H9 (cell line): ENCODE data around the gene PIANP. TPM values are rescaled to one million over a fixed set of nuclear protein-coding genes. Genes with fewer than 3 reads are reported as not detected.

Source experiments
- DNase-seq: peaks from one replicate; pipeline ENCODE4 v3.0.0-alpha.2; 2017
- H2AFZ ChIP-seq: one replicate; pipeline ENCODE4 v1.6.1; 2013; ENCODE audit warnings: mild to moderate bottlenecking, low read length, control low read depth, moderate library complexity
- H2AK5ac ChIP-seq: 2 replicates; pipeline ENCODE4 v1.6.1; 2013; ENCODE audit warnings: low read length, control low read depth, mixed read lengths; ENCODE audit not compliant: insufficient read length
- H2BK120ac ChIP-seq: one replicate; pipeline ENCODE4 v1.6.1; 2013; ENCODE audit warnings: low read depth, mild to moderate bottlenecking, low read length, control low read depth, inconsistent platforms; ENCODE audit not compliant: poor library complexity, severe bottlenecking
- H2BK12ac ChIP-seq: 2 replicates; pipeline ENCODE4 v1.6.1; 2013; ENCODE audit warnings: low read length, control low read depth, mixed read lengths, low read depth; ENCODE audit not compliant: insufficient read length
- H2BK15ac ChIP-seq: 2 replicates; pipeline ENCODE4 v1.6.1; 2013; ENCODE audit warnings: low read depth, low read length, control low read depth
- H2BK20ac ChIP-seq: one replicate; pipeline ENCODE4 v1.6.1; 2013; ENCODE audit warnings: low read depth, mild to moderate bottlenecking, low read length, control low read depth, inconsistent platforms; ENCODE audit not compliant: poor library complexity, severe bottlenecking
- H2BK5ac ChIP-seq: 2 replicates; pipeline ENCODE4 v1.6.1; 2013; ENCODE audit warnings: low read length, control low read depth, mixed read lengths; ENCODE audit not compliant: insufficient read length
- H3K14ac ChIP-seq: 2 replicates; pipeline ENCODE4 v1.6.1; 2013; ENCODE audit warnings: low read length, control low read depth; ENCODE audit not compliant: insufficient read depth
- H3K18ac ChIP-seq: 2 replicates; pipeline ENCODE4 v1.6.1; 2013; ENCODE audit warnings: low read depth, mild to moderate bottlenecking, mixed read lengths, low read length, control low read depth; ENCODE audit not compliant: insufficient read length
- H3K23ac ChIP-seq: 2 replicates; pipeline ENCODE4 v1.6.1; 2013; ENCODE audit warnings: low read length, control low read depth, mixed read lengths, low read depth; ENCODE audit not compliant: insufficient read length
- H3K23me2 ChIP-seq: 2 replicates; pipeline ENCODE4 v1.6.1; 2013; ENCODE audit warnings: low read depth, mild to moderate bottlenecking, mixed read lengths, low read length, control low read depth; ENCODE audit not compliant: insufficient read length, poor library complexity, severe bottlenecking
- H3K27ac ChIP-seq: 2 replicates; pipeline ENCODE4 v1.5.1; 2013; ENCODE audit warnings: low read length, control low read depth, mixed read lengths, low read depth; ENCODE audit not compliant: insufficient read length
- H3K27me3 ChIP-seq: 2 replicates; pipeline ENCODE4 v1.6.1; 2013; ENCODE audit warnings: low read length, control low read depth, inconsistent platforms; ENCODE audit not compliant: insufficient read depth
- H3K4ac ChIP-seq: 2 replicates; pipeline ENCODE4 v1.6.1; 2013; ENCODE audit warnings: low read depth, mild to moderate bottlenecking, control low read depth, inconsistent platforms, low read length, moderate library complexity
- H3K4me1 ChIP-seq: 2 replicates; pipeline ENCODE4 v1.6.1; 2013; ENCODE audit warnings: low read length, control low read depth, inconsistent platforms; ENCODE audit not compliant: insufficient read depth
- H3K4me2 ChIP-seq: 2 replicates; pipeline ENCODE4 v1.6.1; 2013; ENCODE audit warnings: low read length, control low read depth, mixed read lengths; ENCODE audit not compliant: insufficient read length, insufficient read depth
- H3K56ac ChIP-seq: 2 replicates; pipeline ENCODE4 v1.6.1; 2013; ENCODE audit warnings: low read depth, mild to moderate bottlenecking, mixed read lengths, low read length, control low read depth; ENCODE audit not compliant: insufficient read length
- H3K79me1 ChIP-seq: 2 replicates; pipeline ENCODE4 v1.6.1; 2013; ENCODE audit warnings: low read depth, mild to moderate bottlenecking, moderate library complexity, low read length, control low read depth, inconsistent platforms; ENCODE audit not compliant: insufficient read depth, poor library complexity, severe bottlenecking
- H3K79me2 ChIP-seq: 2 replicates; pipeline ENCODE4 v1.6.1; 2013; ENCODE audit warnings: low read length, control low read depth, inconsistent platforms; ENCODE audit not compliant: insufficient read depth
- H3K9ac ChIP-seq: 2 replicates; pipeline ENCODE4 v1.6.1; 2013; ENCODE audit warnings: low read length, control low read depth, mixed read lengths; ENCODE audit not compliant: insufficient read length; ENCODE audit errors: extremely low read depth
- H3K9me3 ChIP-seq: one replicate; pipeline ENCODE4 v1.6.1; 2013; ENCODE audit warnings: low read depth, low read length, inconsistent platforms; ENCODE audit not compliant: control insufficient read depth
- H3T11ph ChIP-seq: one replicate; pipeline ENCODE4 v1.6.1; 2013; ENCODE audit warnings: mild to moderate bottlenecking, low read length, control low read depth, inconsistent platforms
- H4K20me1 ChIP-seq: one replicate; pipeline ENCODE4 v1.6.1; 2013; ENCODE audit not compliant: control insufficient read depth, insufficient read length, insufficient read depth
- H4K5ac ChIP-seq: 2 replicates; pipeline ENCODE4 v1.6.1; 2013; ENCODE audit warnings: low read depth, mild to moderate bottlenecking, mixed read lengths, low read length, control low read depth; ENCODE audit not compliant: insufficient read length
- H4K8ac ChIP-seq: replicated peaks from 2 replicates; pipeline ENCODE4 v1.6.1; 2013; ENCODE audit warnings: low read length, control low read depth, mixed read lengths, low read depth; ENCODE audit not compliant: insufficient read length
- H4K91ac ChIP-seq: 2 replicates; pipeline ENCODE4 v1.6.1; 2013; ENCODE audit warnings: low read depth, mild to moderate bottlenecking, moderate library complexity, mixed read lengths, low read length, control low read depth; ENCODE audit not compliant: insufficient read length
- H3K27ac Mint-ChIP-seq, 3 experiments: 2 replicates in 2 of 3; 3 replicates in 1 of 3; pipeline ENCODE4 v1.8.0; 2020 to 2021; ENCODE audit warnings: mixed read lengths in 3 of 3, mild to moderate bottlenecking in 1 of 3, moderate library complexity in 1 of 3
- H3K27me3 Mint-ChIP-seq: 2 replicates; pipeline ENCODE4 v1.8.0; 2021; ENCODE audit warnings: low read depth, mild to moderate bottlenecking, moderate library complexity, mixed read lengths
- H3K36me3 Mint-ChIP-seq, 3 experiments: 2 replicates in 2 of 3; 3 replicates in 1 of 3; pipeline ENCODE4 v1.8.0; 2020 to 2021; ENCODE audit warnings: low read depth in 3 of 3, mixed read lengths in 3 of 3; ENCODE audit not compliant: insufficient read depth in 1 of 3
- H3K4me1 Mint-ChIP-seq, 2 experiments: 2 replicates each; pipeline ENCODE4 v1.8.0; 2020; ENCODE audit warnings: mixed read lengths in 2 of 2
- H3K4me3 Mint-ChIP-seq, 2 experiments: 2 replicates in 1 of 2; 3 replicates in 1 of 2; pipeline ENCODE4 v1.8.0; 2020 to 2021; ENCODE audit warnings: mild to moderate bottlenecking in 2 of 2, mixed read lengths in 2 of 2, moderate library complexity in 1 of 2
- H3K9me3 Mint-ChIP-seq, 2 experiments: 2 replicates in 1 of 2; 3 replicates in 1 of 2; pipeline ENCODE4 v1.8.0; 2020; ENCODE audit warnings: mild to moderate bottlenecking in 2 of 2, mixed read lengths in 2 of 2, moderate library complexity in 1 of 2
- CTCF ChIP-seq: fragments of 200-600 bp; sonication (generic); conservative IDR thresholded peaks from 3 replicates; pipeline ENCODE4 v1.8.0; 2021; ENCODE audit warnings: antibody characterized with exemption, mild to moderate bottlenecking
- WGBS: extraction: QIAGEN DNeasy Blood & Tissue Kit; methylation state at CpG from one replicate; pipeline ENCODE4 v1.1.7; 2013; ENCODE audit warnings: missing lambda C conversion rate, low lambda C conversion rate, mixed read lengths; ENCODE audit not compliant: insufficient read length; ENCODE audit errors: extremely low coverage; 5-methylcytosine and 5-hydroxymethylcytosine counted together
- total RNA-seq: library from RNA; stranded (reverse); gene quantifications from 2 replicates; pipeline ENCODE4 v1.2.1, GENCODE V29; 2021

PIANP gene
- total RNA-seq, 1 experiment from 2014 or later, result 6.6 TPM

GRCh38 chr12:6701078-6701768 lies 608 bp upstream of the PIANP start:
- DNase-seq, result peak; percentile 49
- Histone ChIP-seq H3K4me1 (peaks cover 4% of the 10 kb centered on the region), H4K91ac (no peak overlapping the region), H4K20me1 (no peaks in the 10 kb centered on the region), H2BK5ac (no peak overlapping the region), H2BK15ac (no peak overlapping the region), H3K4ac (no peak overlapping the region), H3K18ac (no peak overlapping the region), H3K14ac (no peak overlapping the region), H4K8ac (no peak overlapping the region), H3K23ac (no peak overlapping the region), H2AK5ac (no peak overlapping the region), H3K56ac (no peak overlapping the region), H3T11ph (no peak overlapping the region), H3K9ac (no peak overlapping the region), H4K5ac (no peak overlapping the region), H3K9me3 (no peaks in the 10 kb centered on the region), H3K79me1 (no peaks in the 10 kb centered on the region), H3K27me3 (peaks cover 3% of the 10 kb centered on the region; the same call in 1 of the 2 replicates), H3K27ac (no peak overlapping the region), H3K4me2 (peak overlapping the region; percentile 79), H2BK12ac (no peak overlapping the region), H2AFZ (no peak overlapping the region), H2BK20ac (no peak overlapping the region), H2BK120ac (no peak overlapping the region), H3K79me2 (no peaks in the 10 kb centered on the region), H3K23me2 (peaks cover 17% of the 10 kb centered on the region)
- no peak for TF ChIP-seq CTCF
- Mint-ChIP-seq H3K27ac (no peak overlapping the region), H3K9me3 (peaks cover 0 to 2% of the 10 kb centered on the region in 2 experiments; a peak in 2 of 5 replicates), H3K27me3 (peaks cover 69% of the 10 kb centered on the region), H3K4me1 (peaks cover 23 to 27% of the 10 kb centered on the region in 2 experiments), H3K36me3 (peaks cover 0 to 15% (median 5%) of the 10 kb centered on the region in 3 experiments), H3K4me3 (peak overlapping the region; percentile 75 to 91)
- no CpG with 5 or more reads among the region's 13 CpGs for WGBS
